CMK (cell line): Measurements from ENCODE around the gene EXOC6B.

ENCODE experiments used
- DNase-seq: peaks from one replicate; pipeline ENCODE4 v3.0.0-alpha.2; 2010; ENCODE audit warnings: low read depth

EXOC6B gene

GRCh38 chr2:72825257-72826155 is at the start of gene EXOC6B:
Gene EXOC6B, minus strand, starts transcription at chr2:72826033.
- DNase-seq, result peak; percentile 70

GRCh38 chr2:72871880-72872279 is 46.0 kb upstream of the EXOC6B start:
- DNase-seq, result no peak

DNA sequence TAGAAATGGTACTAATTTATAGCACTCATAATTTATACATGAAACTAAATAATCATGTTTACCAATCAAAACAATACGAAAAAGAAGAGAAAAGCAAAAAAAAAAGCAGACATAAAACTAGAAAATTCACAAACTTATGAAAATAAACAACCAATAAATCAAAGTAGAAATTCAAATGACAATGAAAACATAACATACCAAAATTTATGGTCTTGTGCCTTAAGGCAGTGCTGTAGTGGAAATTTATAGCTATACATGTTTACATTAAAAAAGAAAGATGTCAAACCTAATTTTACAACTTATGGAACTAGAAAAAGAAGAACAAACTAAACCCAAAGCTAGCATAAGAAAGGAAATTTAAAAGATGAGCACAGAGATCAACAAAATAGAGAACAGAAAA is 45.2 kb upstream of the EXOC6B start:
- DNase-seq, result no peak

GRCh38 chr2:72864500-72864899 is 38.7 kb upstream of the EXOC6B start:
- DNase-seq, result no peak

- DNase-seq, result no peak
Measured at GRCh38 chr2:72863046-72863445, 37.2 kb upstream of the EXOC6B start.

DNA sequence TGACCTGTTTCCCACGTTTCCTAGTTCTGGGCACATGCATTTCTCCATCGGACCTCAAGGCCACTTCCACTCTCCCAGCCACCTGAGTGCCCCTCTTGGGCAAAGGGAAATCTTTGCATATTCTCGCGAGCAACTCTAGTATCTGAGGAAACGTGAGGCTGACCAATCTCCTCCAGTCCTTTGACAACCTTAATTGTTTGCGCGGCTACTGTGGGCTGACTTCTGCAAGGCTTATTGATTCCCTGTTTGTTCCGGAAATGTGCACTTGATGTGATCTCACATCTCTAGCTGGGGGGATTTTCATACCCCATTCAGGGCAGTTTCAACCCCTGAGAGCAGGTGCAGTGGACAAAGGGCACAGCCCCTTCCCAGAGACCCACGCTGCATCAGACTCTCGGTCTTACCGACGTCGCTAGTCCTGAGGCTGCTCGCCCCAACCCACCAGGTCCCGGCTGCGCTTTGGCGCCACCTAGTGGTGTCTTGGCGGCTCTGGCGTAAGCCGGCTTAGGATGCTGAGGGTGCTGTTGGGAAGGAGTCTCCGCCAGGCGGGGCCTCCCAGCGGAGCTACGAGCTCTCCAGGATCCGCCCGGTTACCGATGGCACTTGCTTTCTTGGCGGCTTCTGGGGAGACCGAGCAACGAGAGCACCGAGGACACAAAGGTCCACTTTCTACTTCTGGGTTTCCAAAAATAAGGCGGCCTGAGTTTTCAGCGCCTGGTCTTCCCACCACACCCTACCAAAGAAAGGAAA is 36.6 kb upstream of the EXOC6B start:
- peak; percentile 76 for DNase-seq

DNA sequence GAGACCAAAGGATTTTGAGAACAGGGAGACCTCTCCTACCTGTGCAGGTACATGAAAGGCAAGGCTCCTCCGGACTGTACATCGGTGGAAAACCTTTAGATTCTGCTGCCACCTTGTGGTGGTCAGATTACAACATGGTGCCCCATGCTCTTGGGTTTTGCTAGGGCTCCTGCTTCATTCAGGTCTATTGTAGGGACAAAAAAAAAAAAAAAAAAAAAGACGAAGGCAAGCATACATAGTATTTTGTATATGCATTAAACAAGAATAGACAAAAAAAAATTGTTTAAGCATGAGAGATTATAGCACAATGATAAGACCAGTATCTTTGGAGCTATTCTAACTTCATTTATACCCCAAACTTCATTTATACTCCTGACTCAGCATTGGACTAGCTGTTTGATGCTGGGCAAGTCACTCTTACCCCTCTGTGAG is 34.0 kb upstream of the EXOC6B start:
- DNase-seq, result no peak

DNA sequence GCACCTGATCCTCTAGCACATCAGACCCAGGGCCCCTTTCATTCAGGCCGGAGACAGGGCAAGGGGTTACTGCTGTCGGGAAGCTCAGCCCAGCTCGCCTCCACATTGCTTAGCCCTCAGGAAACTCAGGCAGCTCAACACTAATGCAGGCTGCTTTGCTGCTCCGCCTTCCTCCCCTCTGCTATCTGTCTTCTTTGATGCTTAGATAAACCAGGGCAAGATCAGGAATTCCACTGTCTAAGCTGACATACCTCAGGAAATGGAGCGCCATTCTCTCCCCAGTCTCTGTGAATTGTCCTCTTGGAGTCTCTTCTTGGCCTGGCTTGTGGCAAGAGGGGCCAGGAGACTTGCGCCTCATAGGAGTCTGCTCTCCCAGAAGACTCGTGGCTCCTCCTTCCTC is 25.5 kb upstream of the EXOC6B start:
- DNase-seq, result no peak

GRCh38 chr2:72849138-72849462 is 23.3 kb upstream of the EXOC6B start:
- DNase-seq, result no peak

- DNase-seq, result no peak
Measured at GRCh38 chr2:72848436-72849137, 22.8 kb upstream of the EXOC6B start.

DNA sequence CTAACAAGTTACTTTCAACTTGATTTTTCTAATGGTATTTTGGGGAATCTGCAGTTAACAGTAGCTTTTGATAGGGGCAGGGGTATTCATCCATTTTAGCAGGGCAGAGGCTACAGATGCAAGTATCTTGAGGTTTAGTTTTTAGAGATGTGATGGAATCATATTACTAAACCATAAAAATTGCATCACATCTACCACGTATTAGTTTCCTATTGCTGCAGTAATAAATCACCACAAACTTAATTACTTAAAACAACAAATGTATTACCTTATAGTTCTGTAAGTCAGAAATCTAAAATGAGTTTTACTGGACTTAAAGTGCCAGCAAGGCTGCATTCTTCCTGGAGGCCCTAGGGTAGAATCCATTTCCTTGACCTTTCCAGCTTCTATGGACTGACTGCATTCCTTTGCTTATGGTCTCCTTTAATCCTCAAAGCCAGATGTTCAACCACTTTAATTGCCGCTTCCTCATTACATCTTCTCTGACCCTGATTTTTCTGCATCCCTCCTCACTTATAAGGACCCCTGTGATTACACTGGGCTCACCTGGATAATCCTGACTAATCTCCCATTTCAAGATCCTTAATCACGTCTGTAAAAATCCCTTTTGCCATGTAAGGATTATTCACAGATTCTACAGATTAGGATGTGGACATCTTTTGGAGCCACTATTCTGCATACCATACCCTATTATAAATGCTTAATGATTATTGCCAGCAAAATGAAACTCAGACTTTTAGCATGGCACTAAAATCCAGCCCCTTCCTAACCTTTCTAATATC is 21.9 kb upstream of the EXOC6B start:
- no peak for DNase-seq

DNA sequence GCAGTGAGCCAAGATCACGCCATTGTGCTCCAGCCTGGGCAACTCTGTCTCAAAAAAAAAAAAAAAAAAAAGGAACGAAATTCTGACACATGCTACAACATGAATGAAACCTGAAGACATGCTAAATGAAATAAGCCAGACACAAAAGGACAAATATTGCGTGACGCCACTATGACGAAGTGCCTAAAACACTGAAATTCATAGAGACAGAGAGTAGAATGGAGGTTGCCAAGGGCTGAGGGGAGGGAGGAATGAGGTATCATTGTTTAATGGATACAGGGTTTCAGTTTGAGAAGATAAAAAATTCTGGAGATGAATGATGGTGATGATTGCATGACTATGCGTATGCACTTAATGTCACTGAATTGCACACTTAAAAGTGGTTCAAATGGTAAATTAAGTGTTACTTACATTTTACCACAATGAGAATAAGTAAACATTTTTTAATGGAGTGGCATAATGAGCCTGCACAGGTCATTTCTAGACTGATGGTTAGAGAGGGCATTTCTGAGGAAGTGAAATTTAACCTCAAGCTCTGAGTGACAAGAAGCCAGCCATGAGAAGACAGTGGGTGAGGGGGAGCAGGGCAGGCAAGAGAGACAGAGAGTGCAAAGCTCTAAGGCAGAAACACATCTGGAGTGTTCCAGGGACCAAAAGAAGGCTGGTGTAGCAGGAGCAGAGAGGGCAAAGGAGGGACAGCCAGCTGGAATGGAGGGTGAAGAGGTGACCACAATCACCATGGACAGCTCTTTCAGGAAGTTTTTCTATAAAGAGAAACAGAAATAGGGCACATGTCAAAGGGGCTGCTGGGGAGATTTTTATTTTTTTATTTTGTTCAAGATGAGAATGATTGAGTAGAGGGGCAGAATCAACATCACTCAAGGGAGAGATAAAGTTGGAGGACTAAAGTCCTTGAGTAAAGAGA is 20.6 kb upstream of the EXOC6B start:
- DNase-seq, result no peak

DNA sequence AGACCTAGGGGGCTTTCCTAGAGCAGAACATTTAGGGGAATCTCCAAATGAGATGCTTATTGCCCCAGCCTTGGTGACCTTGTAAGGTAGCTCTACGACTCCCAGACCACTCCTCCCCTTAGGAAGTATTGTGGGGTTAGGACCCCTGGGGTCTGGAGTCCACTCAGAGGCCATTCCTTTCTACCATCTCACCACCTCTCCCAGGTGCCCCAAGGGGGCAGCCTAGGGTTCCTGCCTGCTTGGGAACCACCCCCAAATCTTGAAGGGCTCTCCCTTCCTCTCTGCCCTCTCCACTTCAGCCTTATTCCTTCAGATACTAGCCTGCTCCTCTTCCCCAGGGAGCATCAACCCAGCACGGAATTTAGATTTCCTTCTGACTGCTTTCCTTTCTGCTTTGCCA is 17.5 kb upstream of the EXOC6B start:
- DNase-seq, result no peak

DNA sequence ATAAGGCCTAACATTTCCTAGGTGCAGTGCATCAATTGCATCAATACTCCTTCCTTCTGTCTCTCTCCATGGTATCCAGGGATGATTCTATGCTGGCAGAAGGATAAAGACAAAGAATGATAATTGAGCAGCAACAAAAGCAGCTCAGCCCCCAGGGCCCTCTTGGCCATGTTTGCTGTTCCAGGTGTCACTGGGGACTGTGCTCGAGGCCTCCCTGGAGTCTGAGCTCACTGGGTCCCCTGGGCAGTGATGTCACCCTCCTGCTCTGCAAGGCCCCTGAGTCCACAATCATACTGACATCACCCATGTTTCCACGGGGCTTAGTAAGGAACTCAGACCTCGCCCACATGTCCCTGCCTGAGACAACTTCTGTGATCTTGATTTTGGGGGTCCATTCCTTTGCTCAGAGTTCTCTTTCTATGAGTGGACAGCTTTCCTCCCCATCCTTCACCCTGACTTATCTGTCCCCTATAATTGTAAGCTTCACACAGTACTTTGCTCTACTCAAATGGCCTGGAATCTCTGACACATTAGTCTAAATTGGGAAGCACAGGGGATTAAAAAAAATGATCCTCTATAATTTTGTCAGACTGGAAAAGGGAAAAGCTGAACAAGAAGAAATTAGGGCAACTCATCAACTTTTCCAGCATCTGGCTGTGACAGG is 15.8 kb upstream of the EXOC6B start:
- DNase-seq, result no peak

DNA sequence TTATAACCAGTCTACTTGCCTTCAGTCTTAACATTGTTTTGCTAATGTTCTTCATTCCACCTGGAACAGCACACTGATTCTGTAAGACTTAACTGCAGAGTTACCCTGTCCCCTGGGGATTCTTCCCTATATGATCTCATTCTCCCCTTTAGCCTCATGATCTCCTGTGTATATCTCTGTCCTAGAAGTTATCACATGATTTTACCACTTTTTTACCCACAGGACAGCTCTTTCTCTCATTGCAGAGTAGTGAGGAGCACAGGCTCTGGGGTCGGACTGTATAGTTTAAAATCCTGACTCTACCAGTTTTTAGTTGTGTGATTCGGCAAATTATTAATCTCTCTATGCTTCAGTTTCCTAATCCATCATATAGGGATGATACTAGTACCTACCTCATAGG is 14.2 kb upstream of the EXOC6B start:
- DNase-seq, result no peak

DNA sequence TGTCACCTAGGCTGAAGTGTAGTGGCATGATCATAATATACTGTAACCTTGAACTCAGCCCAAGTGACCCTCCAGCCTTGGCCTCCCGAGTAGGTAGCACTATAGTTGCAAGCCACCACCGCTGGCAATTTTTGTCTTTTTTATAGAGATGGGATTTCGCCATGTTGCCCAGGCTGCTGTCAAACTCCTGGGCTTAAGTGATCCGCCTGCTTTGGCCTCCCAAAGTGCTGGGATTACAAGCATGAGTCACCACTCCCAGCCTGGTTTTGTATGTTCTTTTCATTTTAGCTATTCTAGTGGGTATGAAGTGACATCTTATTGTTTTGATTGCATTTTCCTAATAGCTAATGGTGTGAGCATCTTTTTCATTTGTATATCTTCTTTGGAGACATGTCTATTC is 11.3 kb upstream of the EXOC6B start:
- DNase-seq, result no peak

DNA sequence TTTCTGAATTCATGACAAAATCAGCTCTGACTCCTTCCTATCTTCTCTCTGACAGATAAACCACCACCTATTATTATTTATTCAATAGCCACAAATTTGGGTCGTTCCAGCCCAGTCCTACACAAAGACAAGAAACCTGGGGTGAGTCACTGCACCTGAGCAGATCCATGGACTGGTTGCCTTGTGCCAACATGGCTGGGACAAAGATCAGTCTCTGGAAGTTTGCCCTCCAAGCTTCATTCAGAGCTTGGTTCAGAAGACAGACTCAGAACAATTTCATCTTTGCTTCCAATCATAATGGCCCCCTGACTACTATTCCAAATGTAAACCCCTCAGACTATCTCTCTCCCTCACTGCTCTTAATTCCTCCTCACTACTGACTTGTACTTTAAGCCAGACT is 9.6 kb upstream of the EXOC6B start:
- DNase-seq, result no peak

DNA sequence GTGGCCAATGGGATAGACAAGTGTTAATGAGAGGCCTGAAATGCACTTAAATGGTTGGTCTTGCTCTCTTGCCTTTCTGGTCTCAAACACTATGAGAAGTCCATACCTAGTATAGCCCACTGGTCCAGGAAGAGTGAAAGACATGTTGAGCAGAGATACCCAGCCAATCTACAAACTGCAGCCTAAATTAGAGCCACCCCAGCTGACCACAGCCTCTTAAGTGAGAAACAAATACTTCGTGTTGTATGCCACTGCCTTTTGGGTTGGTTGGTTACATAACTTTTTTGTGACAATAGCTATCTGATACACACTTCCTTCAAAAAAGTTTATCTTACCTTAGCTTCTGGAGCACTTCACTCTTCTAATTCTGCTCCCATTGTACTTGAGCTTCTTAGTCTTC is 8.8 kb upstream of the EXOC6B start:
- DNase-seq, result peak; percentile 97

DNA sequence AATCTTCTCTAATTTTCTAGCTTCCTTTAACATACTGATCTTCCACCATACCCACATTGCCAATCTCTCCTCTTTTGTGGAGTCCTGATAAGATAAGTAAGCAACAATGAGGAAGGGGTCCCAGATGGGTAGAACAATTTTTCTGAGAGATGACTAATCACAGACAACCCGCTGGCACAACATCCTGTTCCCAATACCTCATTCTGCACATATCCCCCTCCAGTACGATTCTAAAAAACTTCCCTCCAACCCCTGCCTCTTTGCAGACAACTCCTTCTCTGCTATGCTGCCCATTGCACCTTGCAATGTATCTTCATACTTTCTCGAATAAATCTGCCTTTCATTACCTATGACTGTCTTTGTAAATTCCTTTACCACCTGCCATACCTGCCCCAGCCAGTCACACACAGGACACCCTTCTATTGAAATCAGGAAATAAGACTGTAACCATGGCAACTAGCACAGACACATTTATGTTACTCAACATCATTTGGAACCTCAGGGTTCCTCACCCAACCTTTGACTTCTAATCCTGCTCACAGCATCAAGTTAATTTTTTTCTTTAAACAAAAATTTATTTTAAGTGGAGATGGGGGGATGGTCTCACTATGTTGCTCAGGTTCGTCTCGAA is 7.4 kb upstream of the EXOC6B start:
- peak; percentile 89 for DNase-seq

DNA sequence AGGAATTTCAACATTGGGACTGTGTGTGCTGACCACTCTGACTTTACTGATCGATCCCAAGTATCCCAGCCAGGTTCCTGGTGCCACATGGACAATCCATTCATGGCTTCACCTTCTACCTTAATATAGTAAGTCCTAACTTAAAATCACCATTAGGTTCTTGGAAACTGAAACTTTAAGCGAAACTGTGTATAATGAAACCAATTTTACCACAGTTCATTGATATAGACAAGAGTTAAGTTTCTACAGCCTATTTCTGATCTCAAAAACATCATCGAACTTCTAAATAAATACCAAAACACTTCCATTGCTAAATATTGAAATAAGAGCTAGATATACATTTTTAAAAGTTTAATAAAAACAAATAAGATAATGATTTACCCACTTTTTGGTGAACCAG is 4.4 kb upstream of the EXOC6B start:
- no peak for DNase-seq
